Caco-2 (cell line): ENCODE measurements around the gene UBE3C. TPM values are rescaled to one million over a fixed set of nuclear protein-coding genes. Genes with fewer than 3 reads are reported as not detected.

Experiments used
- BruUV-seq: library from RNA; stranded (reverse); fragments of 400-500 nt; replicated peaks from 2 replicates; lab custom pipeline; 2021; lab: Mats Ljungman, UMichigan
- CTCF ChIA-PET: fragments of 300-600 bp; sonication (Branson Sonifier 250); formaldehyde crosslinking; loops from one replicate; lab custom pipeline; 2022; ENCODE audit warnings: antibody characterized with exemption; lab: Charles Lee
- POLR2A ChIA-PET: fragments of 300-600 bp; sonication (Branson Sonifier 250); formaldehyde crosslinking; loops from one replicate; lab custom pipeline; 2022; ENCODE audit warnings: antibody characterized with exemption; lab: Charles Lee
- DNase-seq, 2 experiments: peaks; one replicate each; pipeline versions ENCODE4 v3.0.0 to v3.0.0-alpha.2; 2020 to 2022
- H3K27me3 ChIP-seq: replicated peaks from 2 replicates; pipeline ENCODE4 v1.6.0; 2011; ENCODE audit warnings: low read length; ENCODE audit not compliant: control insufficient read depth, insufficient read depth
- H3K36me3 ChIP-seq: 2 replicates; pipeline ENCODE4 v1.5.1; 2011; ENCODE audit warnings: low read length; ENCODE audit not compliant: control insufficient read depth, insufficient read depth
- H3K4me1 ChIP-seq: fragments of 250-450 bp; sonication (Bioruptor Pico); 2 replicates; pipeline ENCODE4 v1.5.1; 2020; ENCODE audit warnings: mild to moderate bottlenecking
- H3K4me3 ChIP-seq: 2 replicates; pipeline ENCODE4 v1.5.1; 2011; ENCODE audit warnings: low read depth, mild to moderate bottlenecking, control low read depth, low read length
- H3K9me3 ChIP-seq: fragments of 250-450 bp; sonication (Bioruptor Pico); 2 replicates; pipeline ENCODE4 v1.5.1; 2020; ENCODE audit warnings: mild to moderate bottlenecking, moderate library complexity
- H3K27ac Mint-ChIP-seq: one replicate; pipeline ENCODE4 v1.8.0; 2022; ENCODE audit warnings: mixed read lengths; ENCODE audit not compliant: unreplicated experiment
- H3K27me3 Mint-ChIP-seq: one replicate; pipeline ENCODE4 v1.8.0; 2022; ENCODE audit warnings: mixed read lengths; ENCODE audit not compliant: insufficient read depth, unreplicated experiment
- H3K36me3 Mint-ChIP-seq: one replicate; pipeline ENCODE4 v1.8.0; 2022; ENCODE audit warnings: mild to moderate bottlenecking, mixed read lengths; ENCODE audit not compliant: insufficient read depth, unreplicated experiment
- H3K4me1 Mint-ChIP-seq: one replicate; pipeline ENCODE4 v1.8.0; 2022; ENCODE audit warnings: low read depth, mixed read lengths; ENCODE audit not compliant: unreplicated experiment
- H3K4me3 Mint-ChIP-seq: one replicate; pipeline ENCODE4 v1.8.0; 2022; ENCODE audit warnings: mild to moderate bottlenecking, moderate library complexity, mixed read lengths; ENCODE audit not compliant: unreplicated experiment
- H3K9me3 Mint-ChIP-seq: one replicate; pipeline ENCODE4 v1.8.0; 2022; ENCODE audit warnings: mixed read lengths; ENCODE audit not compliant: unreplicated experiment
- CTCF ChIP-seq, 2 experiments: fragments of 200-600 bp in 1 of 2; IDR thresholded peaks; 1 replicate in 1 of 2; 2 replicates in 1 of 2; pipeline versions ENCODE4 v1.5.1 to v1.8.0; 2011 to 2022; ENCODE audit warnings: antibody characterized with exemption in 1 of 2, control low read depth in 1 of 2, inconsistent platforms in 1 of 2, low read depth in 1 of 2, low read length in 1 of 2, mild to moderate bottlenecking in 1 of 2, moderate library complexity in 1 of 2; ENCODE audit not compliant: insufficient read depth in 1 of 2, severe bottlenecking in 1 of 2, unreplicated experiment in 1 of 2
- intact Hi-C: fragments of 100-400 bp; cut with micrococcal nuclease; formaldehyde crosslinking; loops from one replicate; pipeline ENCODE4 v1.10.0; 2022; ENCODE audit not compliant: unreplicated experiment
- total RNA-seq: library from RNA; stranded (reverse); gene quantifications from 2 replicates; pipeline ENCODE4 v1.2.3, GENCODE V29; 2022

UBE3C gene
- total RNA-seq, 1 experiment from 2014 or later: 76.1 TPM

- Mint-ChIP-seq H3K27ac (no peak overlapping the region), H3K4me3 (no peak overlapping the region), H3K36me3 (no peaks in the 10 kb centered on the region), H3K9me3 (no peaks in the 10 kb centered on the region), H3K27me3 (peaks cover 4% of the 10 kb centered on the region), H3K4me1 (peaks cover 6% of the 10 kb centered on the region)
- no peaks in the 10 kb centered on the region for H3K27me3 ChIP-seq
- BruUV-seq: no TSS peak
- no peaks in the 10 kb centered on the region for H3K9me3 ChIP-seq
- DNase-seq: no peak
- intact Hi-C loops: no loop called here
- H3K4me1 ChIP-seq: no peaks in the 10 kb centered on the region; the same call in none of the 2 replicates
- ChIA-PET POLR2A (no interaction called here), CTCF (interaction anchor here (0.6 kb wide), 1 partner anchor 156 kb away, joined by 5 read pairs; no protein-coding TSS in a partner anchor)
- TF ChIP-seq CTCF (IDR thresholded peaks at IDR 0.05; ENCODE audit: insufficient read depth in 1 of 2, low read depth in 1 of 2, low read length in 1 of 2, severe bottlenecking in 1 of 2, unreplicated experiment in 1 of 2): no peak
- no peak overlapping the region for H3K4me3 ChIP-seq
- no peaks in the 10 kb centered on the region for H3K36me3 ChIP-seq
Observed at GRCh38 chr7:157125376-157126223, 13.1 kb upstream of the UBE3C start.

DNA sequence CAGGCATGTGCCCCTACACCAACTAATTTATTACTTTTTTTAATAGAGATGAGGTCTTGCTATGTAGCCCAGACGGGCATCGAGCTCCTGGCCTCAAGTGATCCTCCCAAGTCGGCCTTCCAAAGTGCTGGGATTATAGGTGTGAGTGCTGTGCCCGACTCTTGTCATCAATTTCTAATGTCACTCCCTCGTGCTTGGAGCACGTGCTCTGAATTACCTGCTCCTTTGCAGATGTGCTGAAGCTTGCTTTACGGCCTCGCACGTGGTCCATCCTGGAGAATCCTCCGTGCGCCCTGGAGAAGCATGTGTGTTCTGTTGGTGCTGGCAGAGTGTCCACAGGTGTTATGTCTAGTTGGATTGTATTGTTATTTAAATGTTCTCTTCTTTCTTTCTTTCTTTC is 11.8 kb upstream of the UBE3C start:
- intact Hi-C loops: no loop called here
- ChIA-PET POLR2A (no interaction called here), CTCF (no interaction called here)
- Histone ChIP-seq H3K4me1 (no peaks in the 10 kb centered on the region; the same call in none of the 2 replicates), H3K4me3 (no peak overlapping the region), H3K27me3 (no peaks in the 10 kb centered on the region), H3K36me3 (no peaks in the 10 kb centered on the region), H3K9me3 (no peaks in the 10 kb centered on the region)
- Mint-ChIP-seq H3K27ac (no peak overlapping the region), H3K9me3 (no peaks in the 10 kb centered on the region), H3K27me3 (peaks cover 4% of the 10 kb centered on the region), H3K36me3 (no peaks in the 10 kb centered on the region), H3K4me1 (peaks cover 6% of the 10 kb centered on the region), H3K4me3 (no peak overlapping the region)
- TF ChIP-seq CTCF (IDR thresholded peaks at IDR 0.05; ENCODE audit: insufficient read depth in 1 of 2, low read depth in 1 of 2, low read length in 1 of 2, severe bottlenecking in 1 of 2, unreplicated experiment in 1 of 2): no peak
- no TSS peak for BruUV-seq
- DNase-seq: no peak

- peak in 1 of 2 experiments; percentile 31 for DNase-seq
- BruUV-seq: no TSS peak
- H3K27me3 Mint-ChIP-seq: peaks cover 4% of the 10 kb centered on the region
- intact Hi-C loops: no loop called here
- H3K9me3 ChIP-seq: no peaks in the 10 kb centered on the region
- no peaks in the 10 kb centered on the region for H3K27me3 ChIP-seq
- H3K36me3 ChIP-seq: no peaks in the 10 kb centered on the region
- no peak overlapping the region for H3K4me3 ChIP-seq
- peaks cover 6% of the 10 kb centered on the region for H3K4me1 Mint-ChIP-seq
- CTCF ChIA-PET: interaction anchor here (1.0 kb wide), 1 partner anchor 144 kb away, joined by 3 read pairs; no protein-coding TSS in a partner anchor
- H3K27ac Mint-ChIP-seq: no peak overlapping the region
- H3K36me3 Mint-ChIP-seq: no peaks in the 10 kb centered on the region
- H3K4me1 ChIP-seq: no peaks in the 10 kb centered on the region; the same call in none of the 2 replicates
- POLR2A ChIA-PET: no interaction called here
- peak in 1 of 2 experiments; percentile 24 for TF ChIP-seq CTCF (IDR thresholded peaks at IDR 0.05; ENCODE audit: insufficient read depth in 1 of 2, low read depth in 1 of 2, low read length in 1 of 2, severe bottlenecking in 1 of 2, unreplicated experiment in 1 of 2)
- H3K9me3 Mint-ChIP-seq: no peaks in the 10 kb centered on the region
- no peak overlapping the region for H3K4me3 Mint-ChIP-seq
Observed at GRCh38 chr7:157129200-157129599, 9.5 kb upstream of the UBE3C start.
